H1 (cell line): ENCODE results near the gene SCO2. TPM values are rescaled to one million over a fixed set of nuclear protein-coding genes. Genes with fewer than 3 reads are reported as not detected.

Experiments
- CTCF ChIA-PET: fragments of 300-600 bp; sonication (Branson Sonifier 250); formaldehyde crosslinking; loops from one replicate; lab custom pipeline; 2021; ENCODE audit not compliant: partially characterized antibody; lab: Charles Lee
- POLR2A ChIA-PET: fragments of 300-600 bp; sonication (Branson Sonifier 250); formaldehyde crosslinking; loops from one replicate; lab custom pipeline; 2021; ENCODE audit warnings: inconsistent platforms; ENCODE audit not compliant: partially characterized antibody; lab: Charles Lee
- DNase-seq, 2 experiments: peaks; one replicate each; pipeline versions ENCODE4 v3.0.0 to v3.0.0-alpha.2; 2010 to 2022; ENCODE audit warnings: low spot score in 2 of 2, low read depth in 1 of 2, mixed read lengths in 1 of 2
- FAIRE-seq: peaks from 2 replicates; lab custom pipeline; 2011; peaks lifted over from hg19 to GRCh38; lab: Jason Lieb, UNC
- H2AFZ ChIP-seq: 2 replicates; pipeline ENCODE4 v1.8.1; 2012; ENCODE audit warnings: low read length, inconsistent platforms
- H2AK5ac ChIP-seq: 2 replicates; pipeline ENCODE4 v1.6.1; 2013; ENCODE audit warnings: low read depth, low read length
- H2BK120ac ChIP-seq: replicated peaks from 2 replicates; pipeline ENCODE3; 2013; ENCODE audit warnings: low read depth, low read length, inconsistent platforms
- H2BK12ac ChIP-seq: 2 replicates; pipeline ENCODE4 v1.6.1; 2013; ENCODE audit warnings: low read depth, low read length
- H2BK15ac ChIP-seq: 2 replicates; pipeline ENCODE4 v1.6.1; 2013; ENCODE audit warnings: low read length
- H2BK20ac ChIP-seq: 2 replicates; pipeline ENCODE4 v1.6.1; 2013; ENCODE audit warnings: low read length
- H2BK5ac ChIP-seq: 2 replicates; pipeline ENCODE4 v1.6.1; 2013; ENCODE audit warnings: low read depth, low read length
- H3K14ac ChIP-seq: 2 replicates; pipeline ENCODE4 v1.6.1; 2013; ENCODE audit warnings: inconsistent platforms; ENCODE audit not compliant: insufficient read length
- H3K18ac ChIP-seq: 2 replicates; pipeline ENCODE4 v1.6.1; 2013; ENCODE audit warnings: low read length; ENCODE audit errors: extremely low read depth
- H3K23ac ChIP-seq: 2 replicates; pipeline ENCODE4 v1.6.1; 2013; ENCODE audit warnings: inconsistent platforms; ENCODE audit not compliant: insufficient read length
- H3K23me2 ChIP-seq: 2 replicates; pipeline ENCODE4 v1.6.1; 2013; ENCODE audit warnings: low read depth, low read length
- H3K27ac ChIP-seq: 2 replicates; pipeline ENCODE4 v1.6.1; 2011; ENCODE audit warnings: low read depth, low read length, inconsistent platforms
- H3K27me3 ChIP-seq, 4 experiments: replicated peaks in 1 of 4; 1 replicate in 1 of 4; 2 replicates in 3 of 4; pipeline versions ENCODE4 v1.6.1 to v1.8.1; 2011 to 2013; ENCODE audit warnings: low read length in 3 of 4, mild to moderate bottlenecking in 3 of 4, inconsistent platforms in 2 of 4, mixed read lengths in 2 of 4, moderate library complexity in 1 of 4; ENCODE audit not compliant: control insufficient read depth in 3 of 4, insufficient read depth in 3 of 4; ENCODE audit errors: extremely low read depth in 1 of 4
- H3K36me3 ChIP-seq, 4 experiments: 2 replicates each; pipeline versions ENCODE4 v1.6.1 to v1.8.1; 2011 to 2013; ENCODE audit warnings: mild to moderate bottlenecking in 4 of 4, low read length in 3 of 4, moderate library complexity in 2 of 4, control low read depth in 1 of 4, inconsistent platforms in 1 of 4; ENCODE audit not compliant: insufficient read depth in 4 of 4, control insufficient read depth in 2 of 4
- H3K4ac ChIP-seq: replicated peaks from 2 replicates; pipeline ENCODE3; 2013; ENCODE audit warnings: low read length, low read depth, mixed read lengths, inconsistent platforms; ENCODE audit not compliant: insufficient read length
- H3K4me1 ChIP-seq, 4 experiments: replicated peaks in 1 of 4; 1 replicate in 1 of 4; 2 replicates in 3 of 4; pipeline versions ENCODE4 v1.6.1 to v1.8.1; 2011 to 2013; ENCODE audit warnings: low read length in 3 of 4, inconsistent platforms in 2 of 4, mixed read lengths in 1 of 4; ENCODE audit not compliant: insufficient read depth in 4 of 4, control insufficient read depth in 3 of 4
- H3K4me2 ChIP-seq, 2 experiments: 2 replicates each; pipeline versions ENCODE4 v1.6.1 to v1.8.1; 2011 to 2013; ENCODE audit warnings: low read depth in 2 of 2, low read length in 2 of 2, control low read depth in 1 of 2, inconsistent platforms in 1 of 2, mild to moderate bottlenecking in 1 of 2; ENCODE audit not compliant: insufficient read depth in 1 of 2
- H3K4me3 ChIP-seq, 4 experiments: fragments of 200-600, 300-600 bp in 1 of 4; sonication (generic), shearing (Covaris generic), sonication (Bioruptor Twin) in 1 of 4; 2 replicates each; pipeline versions ENCODE4 v1.5.1 to v1.8.1; 2011 to 2016; ENCODE audit warnings: low read length in 4 of 4, low read depth in 3 of 4, control low read depth in 2 of 4, inconsistent platforms in 2 of 4, mild to moderate bottlenecking in 2 of 4, mixed read lengths in 1 of 4, moderate library complexity in 1 of 4; ENCODE audit not compliant: insufficient read depth in 2 of 4; ENCODE audit errors: extremely low read depth in 1 of 4
- H3K56ac ChIP-seq: replicated peaks from 2 replicates; pipeline ENCODE3; 2013; ENCODE audit warnings: low read depth, mild to moderate bottlenecking, mixed read lengths, low read length, inconsistent platforms; ENCODE audit not compliant: insufficient read length
- H3K79me1 ChIP-seq: 2 replicates; pipeline ENCODE4 v1.6.1; 2013; ENCODE audit warnings: low read depth, low read length, control low read depth
- H3K79me2 ChIP-seq, 2 experiments: 2 replicates each; pipeline versions ENCODE4 v1.6.1 to v1.8.1; 2012 to 2013; ENCODE audit warnings: low read length in 2 of 2, mild to moderate bottlenecking in 2 of 2, inconsistent platforms in 1 of 2; ENCODE audit not compliant: insufficient read depth in 2 of 2, control insufficient read depth in 1 of 2
- H3K9ac ChIP-seq, 4 experiments: replicated peaks in 1 of 4; 1 replicate in 1 of 4; 2 replicates in 3 of 4; pipeline versions ENCODE4 v1.6.1 to v1.8.1; 2011 to 2013; ENCODE audit warnings: low read depth in 3 of 4, low read length in 3 of 4, control low read depth in 2 of 4, mild to moderate bottlenecking in 2 of 4, moderate library complexity in 2 of 4, inconsistent platforms in 1 of 4; ENCODE audit errors: extremely low read depth in 1 of 4
- H3K9me3 ChIP-seq, 2 experiments: 2 replicates each; pipeline versions ENCODE4 v1.6.1 to v1.8.1; 2012 to 2013; ENCODE audit warnings: mild to moderate bottlenecking in 2 of 2, moderate library complexity in 2 of 2, control low read depth in 1 of 2, inconsistent platforms in 1 of 2, low read depth in 1 of 2, low read length in 1 of 2, mixed read lengths in 1 of 2; ENCODE audit not compliant: insufficient read depth in 2 of 2
- H4K20me1 ChIP-seq, 2 experiments: replicated peaks in 1 of 2; 2 replicates each; pipeline versions ENCODE3 to v1.8.1; 2011 to 2013; ENCODE audit warnings: inconsistent platforms in 2 of 2, low read length in 2 of 2, mild to moderate bottlenecking in 1 of 2; ENCODE audit not compliant: insufficient read depth in 2 of 2, control insufficient read depth in 1 of 2
- H4K5ac ChIP-seq: 2 replicates; pipeline ENCODE4 v1.6.1; 2013; ENCODE audit warnings: low read length, low read depth, mixed read lengths, inconsistent platforms; ENCODE audit not compliant: insufficient read length
- H4K8ac ChIP-seq: 2 replicates; pipeline ENCODE4 v1.8.0; 2013; ENCODE audit warnings: mild to moderate bottlenecking, moderate library complexity, low read length, inconsistent platforms; ENCODE audit not compliant: insufficient read depth; ENCODE audit errors: extremely low read depth
- H4K91ac ChIP-seq: replicated peaks from 2 replicates; pipeline ENCODE3; 2013; ENCODE audit warnings: low read length, mixed read lengths, inconsistent platforms; ENCODE audit not compliant: insufficient read length
- ATF3 ChIP-seq: IDR thresholded peaks from 2 replicates; pipeline ENCODE4 v1.6.1; 2011; ENCODE audit warnings: low read depth, mild to moderate bottlenecking, low read length; ENCODE audit not compliant: insufficient read depth
- BRCA1 ChIP-seq: IDR thresholded peaks from 2 replicates; pipeline ENCODE4 v1.6.1; 2012; ENCODE audit warnings: low read depth, low read length, improper control_type of control experiment
- CTBP2 ChIP-seq: IDR thresholded peaks from 2 replicates; pipeline ENCODE4 v1.7.0; 2011; ENCODE audit warnings: borderline replicate concordance, mild to moderate bottlenecking, moderate library complexity, mixed read lengths, low read length; ENCODE audit not compliant: insufficient read depth, insufficient read length
- CTCF ChIP-seq, 3 experiments: IDR thresholded peaks; 1 replicate in 2 of 3; 2 replicates in 1 of 3; pipeline versions ENCODE4 v1.5.1 to v1.6.1; 2011; ENCODE audit warnings: low read length in 3 of 3, mild to moderate bottlenecking in 3 of 3, inconsistent platforms in 2 of 3, low read depth in 1 of 3, moderate library complexity in 1 of 3; ENCODE audit not compliant: insufficient read depth in 1 of 3; ENCODE audit errors: control extremely low read depth in 1 of 3
- GABPA ChIP-seq: IDR thresholded peaks from 2 replicates; pipeline ENCODE4 v1.6.1; 2011; ENCODE audit warnings: mild to moderate bottlenecking, low read length, moderate library complexity, borderline replicate concordance; ENCODE audit not compliant: insufficient read depth
- KDM4A ChIP-seq: IDR thresholded peaks from one replicate; pipeline ENCODE4 v1.7.1; 2012; ENCODE audit warnings: low read depth, mild to moderate bottlenecking, moderate library complexity, low read length, inconsistent platforms; ENCODE audit not compliant: severe bottlenecking
- POLR2A ChIP-seq, 2 experiments: IDR thresholded peaks; 1 replicate in 1 of 2; 2 replicates in 1 of 2; pipeline ENCODE4 v1.6.1; 2011; ENCODE audit warnings: low read depth in 2 of 2, low read length in 2 of 2, mild to moderate bottlenecking in 2 of 2; ENCODE audit errors: control extremely low read depth in 1 of 2
- POU5F1 ChIP-seq: IDR thresholded peaks from 2 replicates; pipeline ENCODE4 v1.6.1; 2011; ENCODE audit warnings: low read depth, mild to moderate bottlenecking, low read length, moderate library complexity
- RFX5 ChIP-seq: IDR thresholded peaks from 2 replicates; pipeline ENCODE4 v1.6.1; 2011; ENCODE audit warnings: low read depth, low read length, improper control_type of control experiment, borderline replicate concordance
- SP4 ChIP-seq: IDR thresholded peaks from 2 replicates; pipeline ENCODE4 v1.6.1; 2012; ENCODE audit warnings: low read length, inconsistent platforms
- TAF1 ChIP-seq: IDR thresholded peaks from 2 replicates; pipeline ENCODE4 v1.6.1; 2011; ENCODE audit warnings: mild to moderate bottlenecking, low read depth, low read length
- WGBS, 2 experiments: shearing (Covaris generic) in 1 of 2; methylation state at CpG; one replicate each; pipeline versions ENCODE4 v1.1.6 to v1.1.7; 2013 to 2015; ENCODE audit warnings: low lambda C conversion rate in 2 of 2, mixed read lengths in 2 of 2, inconsistent platforms in 1 of 2, low coverage in 1 of 2, missing lambda C conversion rate in 1 of 2; ENCODE audit not compliant: insufficient replicate concordance in 2 of 2, insufficient coverage in 1 of 2, insufficient read length in 1 of 2; ENCODE audit errors: extremely low coverage in 1 of 2, missing lambda C conversion rate in 1 of 2; 5-methylcytosine and 5-hydroxymethylcytosine counted together
- polyA plus RNA-seq, 7 experiments: library from polyadenylated mRNA; depleted of rRNA in 3 of 7; stranded (reverse) in 5 of 7; unstranded in 2 of 7; fragments of >200 nt in 5 of 7; fragments of 200-250 nt in 2 of 7; gene quantifications; 1 replicate in 5 of 7; 2 replicates in 1 of 7; 4 replicates in 1 of 7; pipeline versions ENCODE4 v1.2.1 to v1.2.3, GENCODE V29; 2011 to 2013; ENCODE audit warnings: missing spikeins in 2 of 7, mixed read lengths in 2 of 7
- total RNA-seq: library from RNA; stranded (reverse); fragmentation: NEBNext Ultra II Directional; extraction: Animal tissue kit (Norgen Biotek cat#: 25700); gene quantifications from 2 replicates; pipeline ENCODE4 v1.2.1, GENCODE V29; 2021

SCO2 gene
- total and polyA plus RNA-seq, 2 of the 8 experiments (the other 6 are each of a cell fraction or from before 2014, with no cell fraction given): 2.0 TPM; not detected in 1

GRCh38 chr22:50564289-50564688 lies 38.9 kb upstream of the SCO2 start:
- no peak overlapping the region for H3K27ac ChIP-seq
- H2BK120ac ChIP-seq: no peak overlapping the region
- H3K79me2 ChIP-seq: no peaks in the 10 kb centered on the region
- FAIRE-seq (no peak), DNase-seq (no peak)
- no peak overlapping the region for H3K56ac ChIP-seq
- no peak overlapping the region for H2AFZ ChIP-seq
- no peak overlapping the region for H2BK20ac ChIP-seq
- no peak overlapping the region for H3K4me3 ChIP-seq
- H3K79me1 ChIP-seq: no peaks in the 10 kb centered on the region
- no peak overlapping the region for H3K14ac ChIP-seq
- no peak overlapping the region for H3K18ac ChIP-seq
- CTCF ChIA-PET: interaction anchor here (1.0 to 4.8 kb wide), 6 partner anchors 11 to 138 kb away, joined by 3 to 84 read pairs (median 8); partner anchors contain the start of gene CPT1B
- POLR2A ChIA-PET: interaction anchor here (2.5 to 5.4 kb wide), 3 partner anchors 13 to 39 kb away, joined by 9 to 37 read pairs (median 15); partner anchors contain the start of genes CHKB, CPT1B and SCO2
- peaks cover 3% of the 10 kb centered on the region; the same call in 1 of the 2 replicates for H3K23me2 ChIP-seq
- peaks cover 2 to 10% (median 7%) of the 10 kb centered on the region in 4 experiments; a peak in 6 of 8 replicates for H3K36me3 ChIP-seq
- H4K8ac ChIP-seq: no peak overlapping the region
- no peaks in the 10 kb centered on the region for H3K9me3 ChIP-seq
- WGBS, 2 experiments: 85% methylated on average over 11 of the region's 11 CpGs; no CpG with 5 or more reads in 1 of the 2 experiments
- H3K27me3 ChIP-seq: peaks cover 0 to 5% (median 3%) of the 10 kb centered on the region in 4 experiments; a peak in 5 of 7 replicates
- H2AK5ac ChIP-seq: no peak overlapping the region
- no peak overlapping the region for H3K9ac ChIP-seq
- H4K91ac ChIP-seq: no peak overlapping the region
- H2BK15ac ChIP-seq: no peak overlapping the region
- peaks cover 0 to 3% (median 0%) of the 10 kb centered on the region in 4 experiments; a peak in 2 of 7 replicates for H3K4me1 ChIP-seq
- H4K5ac ChIP-seq: no peak overlapping the region
- H3K4me2 ChIP-seq: no peak overlapping the region; a peak in 1 of 4 replicates
- peaks cover 0 to 1% of the 10 kb centered on the region in 2 experiments for H4K20me1 ChIP-seq
- no peak overlapping the region for H2BK5ac ChIP-seq
- no peak overlapping the region for H3K4ac ChIP-seq
- H3K23ac ChIP-seq: no peak overlapping the region
- H2BK12ac ChIP-seq: no peak overlapping the region
- TF ChIP-seq TAF1: no peak
- no peak for TF ChIP-seq SP4
- TF ChIP-seq ATF3: no peak
- TF ChIP-seq BRCA1: no peak
- TF ChIP-seq CTBP2: no peak
- no peak for TF ChIP-seq GABPA
- TF ChIP-seq CTCF (IDR thresholded peaks at IDR 0.05; ENCODE audit: control extremely low read depth in 1 of 3, insufficient read depth in 1 of 3, low read depth in 1 of 3, low read length in 3 of 3): no peak
- TF ChIP-seq KDM4A: no peak
- no peak for TF ChIP-seq POU5F1
- TF ChIP-seq POLR2A (IDR thresholded peaks at IDR 0.05; ENCODE audit: control extremely low read depth in 1 of 2, low read depth in 2 of 2, low read length in 2 of 2): no peak
- TF ChIP-seq RFX5: no peak
